HG02759 (cell line): Measurements from ENCODE around the gene EIF4E1B.

Source experiments
- ATAC-seq: cut with Tn5 transposase; IDR thresholded peaks from one replicate; pipeline ENCODE4 v1.9.1; 2021; ENCODE audit warnings: mild to moderate bottlenecking, moderate library complexity; ENCODE audit not compliant: unreplicated experiment

EIF4E1B gene

GRCh38 chr5:176625966-176626875 lies 4.3 kb upstream of the EIF4E1B start:
- ATAC-seq, result no peak

GRCh38 chr5:176626876-176627236 lies 3.6 kb upstream of the EIF4E1B start:
- ATAC-seq, result no peak

- no peak for ATAC-seq
Measured at GRCh38 chr5:176627582-176627981, 2.9 kb upstream of the EIF4E1B start.

- ATAC-seq, result no peak
Measured at GRCh38 chr5:176628406-176629228, 1.9 kb upstream of the EIF4E1B start.

DNA sequence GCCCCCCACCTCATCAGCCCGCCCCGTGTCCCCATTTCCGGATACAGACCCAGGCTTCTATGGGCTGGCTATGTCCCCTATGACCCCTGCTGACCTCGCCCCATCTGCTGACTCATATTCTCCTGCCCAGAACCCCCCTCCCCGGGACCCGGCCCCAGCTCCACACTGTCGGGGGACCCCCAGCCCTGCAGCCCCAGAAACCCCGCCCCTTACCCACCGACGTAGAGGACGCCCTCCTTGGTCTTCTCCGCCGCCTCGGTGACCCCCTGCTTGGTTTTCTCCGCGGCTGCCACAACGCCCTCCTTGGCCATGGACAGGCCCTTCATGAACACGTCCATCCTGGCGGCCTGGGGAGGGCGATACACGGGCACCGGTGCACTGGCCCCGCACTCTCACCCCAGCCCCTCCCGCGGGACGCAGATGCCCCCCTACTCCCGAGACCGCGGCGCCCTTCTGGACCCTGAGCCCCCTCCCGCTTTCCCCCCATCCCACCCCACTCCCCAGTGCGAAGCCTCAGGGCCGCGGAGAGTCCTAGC lies 1.1 kb upstream of the EIF4E1B start:
- no peak for ATAC-seq

- ATAC-seq, result no peak
Measured at GRCh38 chr5:176630681-176631222, 277 bp downstream of the EIF4E1B start.

- no peak for ATAC-seq
Measured at GRCh38 chr5:176631383-176632200, 1.1 kb downstream of the EIF4E1B start.

DNA sequence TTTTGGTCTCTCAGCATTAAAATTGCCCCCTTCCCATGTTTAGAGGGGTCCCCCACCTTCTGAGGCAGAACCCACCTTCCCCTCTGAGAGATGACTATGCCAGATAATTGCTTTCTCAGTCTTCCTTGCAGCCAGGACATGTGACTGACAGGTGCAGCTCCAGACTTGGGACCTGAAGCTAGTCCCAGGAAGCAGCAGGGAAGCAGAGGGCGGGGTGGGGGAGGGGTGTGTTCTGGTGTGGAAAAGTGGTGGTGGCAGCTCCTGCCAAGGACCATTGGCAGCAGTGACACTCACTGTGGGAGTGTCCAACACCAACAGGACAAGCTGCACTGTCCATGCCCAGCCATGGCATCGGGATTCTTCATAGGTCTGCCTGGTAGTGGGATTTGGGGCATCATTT lies 2.3 kb downstream of the EIF4E1B start:
- ATAC-seq, result no peak

- ATAC-seq, result no peak
Measured at GRCh38 chr5:176633598-176633997, 3.1 kb downstream of the EIF4E1B start.

DNA sequence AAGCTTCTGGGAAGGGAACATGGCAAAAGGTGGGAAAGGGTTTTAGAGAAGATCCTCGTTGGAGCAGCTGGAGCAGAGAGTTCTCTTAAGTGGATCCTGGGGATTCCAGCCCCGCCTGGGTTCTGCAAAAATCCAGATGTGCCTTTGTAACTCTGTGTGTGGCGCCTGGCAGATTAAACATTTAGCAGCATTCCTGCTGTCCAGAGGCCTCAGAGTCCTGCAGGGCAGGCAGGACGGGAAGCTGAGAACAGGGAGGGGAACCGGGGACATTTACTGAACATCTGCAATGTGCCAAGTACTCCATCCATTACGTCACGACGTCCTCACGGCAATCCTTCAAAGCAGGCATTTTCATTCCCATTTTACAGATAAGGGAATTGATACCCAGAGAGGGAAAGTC lies 6.0 kb downstream of the EIF4E1B start:
- no peak for ATAC-seq

DNA sequence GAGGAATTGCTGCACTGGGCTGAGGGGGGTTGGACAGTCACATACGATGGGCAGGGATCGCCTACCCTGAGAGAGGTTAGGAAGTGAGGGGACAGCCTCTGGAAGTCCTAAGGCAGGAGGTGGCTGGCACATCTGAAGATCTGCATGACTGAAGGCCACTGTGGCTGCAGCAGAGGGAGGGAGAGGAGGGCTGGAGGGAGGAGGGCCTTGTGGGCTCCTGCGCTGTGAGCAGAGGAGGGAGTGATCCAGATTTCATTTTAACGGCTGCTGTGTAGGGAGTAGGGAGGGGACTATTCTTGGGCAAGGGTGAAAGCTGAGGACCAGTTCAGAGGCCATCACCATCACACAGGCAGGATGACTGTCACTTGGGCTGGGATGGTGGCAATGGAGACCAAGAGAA lies 7.1 kb downstream of the EIF4E1B start:
- no peak for ATAC-seq

DNA sequence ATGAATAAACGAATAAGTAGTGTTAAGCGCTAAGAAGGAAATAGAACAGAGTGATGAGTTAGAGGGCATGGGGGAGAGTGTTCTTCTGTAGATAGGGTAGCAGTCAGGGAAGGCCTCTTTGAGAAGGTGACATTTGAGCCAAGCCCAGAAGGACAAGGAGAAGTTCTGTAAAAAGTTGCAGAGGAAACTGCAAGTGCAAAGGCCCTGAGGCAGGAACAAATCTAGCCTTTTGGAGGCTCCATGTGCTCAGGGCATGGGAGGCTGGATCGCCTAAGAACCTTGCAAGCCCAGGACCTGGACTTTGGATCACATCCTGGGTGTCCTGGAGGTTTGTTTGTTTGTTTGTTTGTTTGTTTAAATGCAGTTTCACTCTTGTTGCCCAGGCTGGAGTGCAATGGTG lies 8.0 kb downstream of the EIF4E1B start:
- no peak for ATAC-seq

DNA sequence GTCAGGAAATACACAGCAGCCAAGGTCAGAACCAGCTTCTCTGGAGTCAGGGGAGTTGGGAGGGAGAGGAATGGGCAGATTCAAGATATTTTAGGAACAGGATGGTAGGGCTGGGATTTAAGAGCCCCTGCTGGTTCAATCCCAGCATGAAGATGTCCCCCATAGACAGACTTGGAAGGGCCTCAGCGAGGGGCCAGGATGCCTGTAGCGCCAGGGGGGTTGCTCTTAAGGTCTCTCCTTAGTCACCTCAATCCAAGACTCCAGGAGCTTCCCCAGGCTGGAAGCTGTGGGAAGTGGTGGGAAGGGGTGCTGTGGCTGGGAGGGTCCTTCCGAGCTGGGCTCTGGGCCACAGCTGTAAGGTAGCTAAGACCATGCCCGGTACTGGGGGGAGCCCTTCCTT lies 8.7 kb downstream of the EIF4E1B start:
- ATAC-seq, result no peak

GRCh38 chr5:176639981-176640380 lies 9.5 kb downstream of the EIF4E1B start:
- ATAC-seq, result no peak

- ATAC-seq, result no peak
Measured at GRCh38 chr5:176640616-176641015, 10.1 kb downstream of the EIF4E1B start.

- ATAC-seq, result no peak
Measured at GRCh38 chr5:176642675-176643490, 12.4 kb downstream of the EIF4E1B start.

DNA sequence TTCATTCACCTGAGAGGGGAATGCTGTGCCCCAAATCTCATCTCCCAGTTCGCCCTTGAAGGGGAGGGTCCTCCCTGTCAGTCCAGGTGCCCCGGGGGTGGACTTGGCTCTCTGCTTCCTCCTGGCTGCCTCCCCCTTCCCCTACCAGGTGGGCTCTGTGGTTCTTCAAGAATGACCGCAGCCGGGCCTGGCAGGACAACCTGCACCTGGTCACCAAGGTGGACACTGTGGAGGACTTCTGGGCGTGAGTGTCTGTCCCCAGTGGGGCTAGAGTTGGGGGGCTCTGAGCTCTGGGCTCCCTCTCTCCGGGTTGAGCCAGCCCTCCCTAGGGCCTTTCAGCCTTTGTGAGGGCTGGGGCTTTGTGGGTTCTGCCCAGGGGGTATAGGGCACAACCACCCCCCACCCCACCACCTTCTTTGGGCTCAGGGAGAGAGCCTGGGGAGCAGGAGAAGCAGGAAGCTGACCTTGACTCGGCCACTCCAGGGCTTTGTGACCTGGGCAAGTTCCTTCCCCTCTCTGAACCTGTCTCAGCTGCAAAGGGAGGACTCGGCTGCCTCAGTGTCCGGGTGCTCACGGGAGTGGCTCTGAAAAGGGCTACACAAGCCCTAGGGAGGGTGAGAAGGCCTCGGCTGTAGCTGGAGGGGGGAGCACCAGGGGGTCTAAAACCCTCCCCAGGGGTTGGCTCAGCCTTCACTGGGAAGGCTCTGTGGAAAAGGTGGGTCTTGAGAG lies 13.2 kb downstream of the EIF4E1B start:
- ATAC-seq, result no peak

GRCh38 chr5:176644294-176644693 lies 13.8 kb downstream of the EIF4E1B start:
- no peak for ATAC-seq
